Right cardiac atrium (tissue), 5 donors: ENCODE data around the gene FAM177A1. TPM values are rescaled to one million over a fixed set of nuclear protein-coding genes. Genes with fewer than 3 reads are reported as not detected.
A peak's percentile ranks its signal among the peaks of the same experiment; 100 is the strongest.

Source experiments
- ATAC-seq, 2 donors: fragments of 200-7000 bp; cut with Tn5 transposase; one replicate each; pipeline versions ENCODE4 v1.8.0 to v1.9.1; 2020; ENCODE audit warnings: moderate library complexity in 2 of 2, mild to moderate bottlenecking in 1 of 2
- DNase-seq, 3 donors: peaks; one replicate each; pipeline ENCODE4 v3.0.0-alpha.2; 2020
- H3K27ac ChIP-seq: one replicate; pipeline ENCODE4 v1.5.1; 2013; ENCODE audit warnings: mild to moderate bottlenecking, low read length, control low read depth, moderate library complexity
- H3K27me3 ChIP-seq: one replicate; pipeline ENCODE4 v1.6.1; 2013; ENCODE audit not compliant: control insufficient read depth, insufficient read depth
- H3K4me1 ChIP-seq: one replicate; pipeline ENCODE4 v1.6.1; 2013; ENCODE audit warnings: low read length; ENCODE audit not compliant: control insufficient read depth, insufficient read depth
- H3K4me3 ChIP-seq: one replicate; pipeline ENCODE4 v1.5.1; 2013; ENCODE audit warnings: low read length, control low read depth
- H3K9me3 ChIP-seq: one replicate; pipeline ENCODE4 v1.6.1; 2013; ENCODE audit warnings: low read length; ENCODE audit not compliant: control insufficient read depth
- WGBS: extraction: QIAGEN DNeasy Blood & Tissue Kit; methylation state at CpG from one replicate; pipeline ENCODE4 v1.1.7; 2013; 5-methylcytosine and 5-hydroxymethylcytosine counted together
- intact Hi-C, 4 donors: fragments of 100-400 bp; cut with DNase I; formaldehyde crosslinking; loops; one replicate each; pipeline versions ENCODE4 v1.11.0 to v1.14.0; 2022 to 2023
- long read RNA-seq, 4 donors: library from polyadenylated mRNA; unstranded; transcript quantifications; one replicate each; pipeline ENCODE4 v2.0.0, GENCODE V29; 2020 to 2021
- polyA plus RNA-seq: library from polyadenylated mRNA; stranded (reverse); fragments of 200-250 nt; gene quantifications from one replicate; pipeline ENCODE4 v1.2.3, GENCODE V29; 2013
- total RNA-seq, 4 donors: library from RNA; stranded (reverse); fragmentation: NEBNext Ultra II Directional; extraction: Animal tissue kit (Norgen Biotek cat#: 25700); gene quantifications; one replicate each; pipeline ENCODE4 v1.2.1, GENCODE V29; 2021
- donor health status: healthy with polysubstance abuse.
- donor health status: DM: no; HTN: yes; CAD: no.
- donor health status: DM: no; HTN: no; CAD: no.
- donor health status: DM: no; HTN: yes; CAD: no; lungs with severe emphysema.
- donor health status: DM: yes; HTN: yes; CAD: no.

The FAM177A1 gene
- 10 to 100 TPM; 54.2 to 86.2 (median 66.2) TPM for total RNA-seq
- polyA plus RNA-seq = 54.1 TPM
- long read RNA-seq, donor 1, transcript FAM177A1-201 (5 exons, 2,927 nt) = minor isoform, 31 of 94 reads
- long read RNA-seq, donor 1, transcript FAM177A1-202 (6 exons, 858 nt) = major isoform, 35 of 94 reads
- long read RNA-seq, donor 1, partial matches to known transcripts = 11 of 94 reads
- long read RNA-seq, donor 1, other reads (novel, unspliced or antisense) = 17 of 94 reads
- long read RNA-seq, donor 2, transcript FAM177A1-201 (5 exons, 2,927 nt) = minor isoform, 10 of 29 reads
- long read RNA-seq, donor 2, transcript FAM177A1-202 (6 exons, 858 nt) = major isoform, 11 of 29 reads
- long read RNA-seq, donor 2, partial matches to known transcripts = 0 of 29 reads
- long read RNA-seq, donor 2, other reads (novel, unspliced or antisense) = 4 of 29 reads
- long read RNA-seq, donor 3, transcript FAM177A1-201 (5 exons, 2,927 nt) = major isoform, 103 of 189 reads
- long read RNA-seq, donor 3, transcript FAM177A1-202 (6 exons, 858 nt) = minor isoform, 50 of 189 reads
- long read RNA-seq, donor 3, partial matches to known transcripts = 14 of 189 reads
- long read RNA-seq, donor 3, other reads (novel, unspliced or antisense) = 22 of 189 reads
- long read RNA-seq, donor 4, transcript FAM177A1-201 (5 exons, 2,927 nt) = major isoform, 22 of 49 reads
- long read RNA-seq, donor 4, transcript FAM177A1-202 (6 exons, 858 nt) = minor isoform, 15 of 49 reads
- long read RNA-seq, donor 4, partial matches to known transcripts = 2 of 49 reads
- long read RNA-seq, donor 4, other reads (novel, unspliced or antisense) = 8 of 49 reads

GRCh38 chr14:35046048-35046750 is at the start of gene FAM177A1:
Gene FAM177A1, plus strand, starts transcription at chr14:35046272. Its CDS starts 192 bp downstream, at chr14:35046464.
- no peaks in the 10 kb centered on the region for H3K9me3 ChIP-seq
- H3K4me3 ChIP-seq = peak within 1 kb of the TSS; percentile 71
- DNase-seq (peak; percentile 99 to 100 (median 99)), ATAC-seq (peak; percentile 99)
- H3K27me3 ChIP-seq = no peaks in the 10 kb centered on the region
- H3K4me1 ChIP-seq = no peaks in the 10 kb centered on the region
- intact Hi-C loops = no loop called here
- WGBS = under 1% methylated on average over 77 of the region's 77 CpGs
- peak within 1 kb of the TSS; percentile 93 for H3K27ac ChIP-seq

- peak in 1 of 2 donors; percentile 74 for ATAC-seq
- H3K4me1 ChIP-seq = peaks cover 1% of the 10 kb centered on the region
- H3K9me3 ChIP-seq = no peaks in the 10 kb centered on the region
- WGBS = 30% methylated on average over 3 of the region's 3 CpGs
- H3K27me3 ChIP-seq = no peaks in the 10 kb centered on the region
- H3K27ac ChIP-seq = no peak overlapping the region
- no peak for DNase-seq
- intact Hi-C loops = no loop called here
- H3K4me3 ChIP-seq = no peak overlapping the region
Measured at GRCh38 chr14:34997762-34998161, 48.3 kb upstream of the FAM177A1 start.

GRCh38 chr14:34999500-34999899 is 46.6 kb upstream of the FAM177A1 start:
- no peaks in the 10 kb centered on the region for H3K9me3 ChIP-seq
- H3K27ac ChIP-seq = no peak overlapping the region
- 98% methylated on average over 3 of the region's 3 CpGs for WGBS
- no peaks in the 10 kb centered on the region for H3K27me3 ChIP-seq
- intact Hi-C loops = no loop called here
- ATAC-seq (no peak), DNase-seq (no peak)
- peaks cover 1% of the 10 kb centered on the region for H3K4me1 ChIP-seq
- H3K4me3 ChIP-seq = no peak overlapping the region

GRCh38 chr14:35001621-35002020 is 44.5 kb upstream of the FAM177A1 start:
- DNase-seq (no peak), ATAC-seq (no peak)
- intact Hi-C loops = no loop called here
- Histone ChIP-seq H3K9me3 (no peaks in the 10 kb centered on the region), H3K4me1 (no peaks in the 10 kb centered on the region), H3K4me3 (no peak overlapping the region), H3K27me3 (no peaks in the 10 kb centered on the region), H3K27ac (no peak overlapping the region)
- WGBS = 90% methylated on average over 2 of the region's 2 CpGs

- no peaks in the 10 kb centered on the region for H3K27me3 ChIP-seq
- H3K27ac ChIP-seq = no peak overlapping the region
- H3K4me1 ChIP-seq = no peaks in the 10 kb centered on the region
- no peaks in the 10 kb centered on the region for H3K9me3 ChIP-seq
- H3K4me3 ChIP-seq = no peak overlapping the region
- no peak for DNase-seq
- WGBS = 94% methylated on average over 1 of the region's 1 CpG
- intact Hi-C loops = no loop called here
- no peak for ATAC-seq
Measured at GRCh38 chr14:35004839-35005238, 41.2 kb upstream of the FAM177A1 start.

- no peak overlapping the region for H3K4me3 ChIP-seq
- 100% methylated on average over 1 of the region's 1 CpG for WGBS
- H3K4me1 ChIP-seq = no peaks in the 10 kb centered on the region
- H3K9me3 ChIP-seq = no peaks in the 10 kb centered on the region
- no peak for ATAC-seq
- intact Hi-C loops = no loop called here
- H3K27ac ChIP-seq = no peak overlapping the region
- H3K27me3 ChIP-seq = no peaks in the 10 kb centered on the region
- DNase-seq = no peak
Measured at GRCh38 chr14:35016568-35016967, 29.5 kb upstream of the FAM177A1 start.

GRCh38 chr14:35020713-35021112 is 25.4 kb upstream of the FAM177A1 start:
- Histone ChIP-seq H3K9me3 (no peaks in the 10 kb centered on the region), H3K27ac (no peak overlapping the region), H3K27me3 (no peaks in the 10 kb centered on the region), H3K4me1 (no peaks in the 10 kb centered on the region), H3K4me3 (no peak overlapping the region)
- no peak for DNase-seq
- intact Hi-C loops = no loop called here
- no peak for ATAC-seq
- 84% methylated on average over 4 of the region's 4 CpGs for WGBS

- 94% methylated on average over 2 of the region's 2 CpGs for WGBS
- intact Hi-C loops = no loop called here
- Histone ChIP-seq H3K27ac (no peak overlapping the region), H3K4me1 (no peaks in the 10 kb centered on the region), H3K27me3 (no peaks in the 10 kb centered on the region), H3K9me3 (no peaks in the 10 kb centered on the region), H3K4me3 (no peak overlapping the region)
- ATAC-seq (no peak), DNase-seq (no peak)
Measured at GRCh38 chr14:35028435-35028834, 17.6 kb upstream of the FAM177A1 start.

- no peak for DNase-seq
- Histone ChIP-seq H3K27me3 (no peaks in the 10 kb centered on the region), H3K4me3 (no peak overlapping the region), H3K4me1 (no peaks in the 10 kb centered on the region), H3K9me3 (peaks cover 2% of the 10 kb centered on the region), H3K27ac (no peak overlapping the region)
- WGBS = 98% methylated on average over 2 of the region's 2 CpGs
- intact Hi-C loops = no loop called here
- ATAC-seq = no peak
Measured at GRCh38 chr14:35032562-35032961, 13.5 kb upstream of the FAM177A1 start.

GRCh38 chr14:35034440-35034833 is 11.6 kb upstream of the FAM177A1 start:
- Histone ChIP-seq H3K27me3 (no peaks in the 10 kb centered on the region), H3K27ac (no peak overlapping the region), H3K4me3 (no peak overlapping the region), H3K4me1 (no peaks in the 10 kb centered on the region), H3K9me3 (peaks cover 2% of the 10 kb centered on the region)
- intact Hi-C loops = no loop called here
- 88% methylated on average over 5 of the region's 5 CpGs for WGBS
- DNase-seq = no peak
- ATAC-seq = no peak
